Fibroblast of the aortic adventitia (primary cell): ENCODE measurements around the gene SORL1. TPM values are rescaled to one million over a fixed set of nuclear protein-coding genes. Genes with fewer than 3 reads are reported as not detected.
A peak's percentile ranks its signal among the peaks of the same experiment; 100 is the strongest.
"Not testable (repeated sequence)": the region's sequence is repeated elsewhere in the genome, so short reads cannot be mapped to it uniquely, and the experiment has no call there.

ENCODE experiments used
- DNase-seq: peaks from one replicate; pipeline ENCODE4 v3.0.0-alpha.2; 2010; ENCODE audit warnings: low read depth
- H3K4me3 ChIP-seq: 2 replicates; pipeline ENCODE4 v1.5.1; 2011; ENCODE audit warnings: low read depth, mild to moderate bottlenecking, control low read depth, low read length, moderate library complexity
- CTCF ChIP-seq: IDR thresholded peaks from 2 replicates; pipeline ENCODE4 v1.5.1; 2011; ENCODE audit warnings: mild to moderate bottlenecking, low read length, control low read depth, inconsistent platforms; ENCODE audit not compliant: insufficient read depth
- total RNA-seq: library from RNA; depleted of rRNA; stranded (reverse); fragments of >200 nt; gene quantifications from 2 replicates; pipeline ENCODE4 v1.2.3, GENCODE V29; 2012; ENCODE audit warnings: low replicate concordance

Gene SORL1
- total RNA-seq, 1 donor = 1.2 TPM

GRCh38 chr11:121473064-121473777 is 21.1 kb downstream of the SORL1 start:
- peak; percentile 77 for DNase-seq

GRCh38 chr11:121474680-121475079 is 22.6 kb downstream of the SORL1 start:
- H3K4me3 ChIP-seq = no peak overlapping the region
- DNase-seq = no peak
- TF ChIP-seq CTCF = no peak

More at GRCh38 chr11:121473064-121473777, 21.1 kb downstream of the SORL1 start:
- H3K4me3 ChIP-seq = no peak overlapping the region
- no peak for TF ChIP-seq CTCF

GRCh38 chr11:121476379-121477032 is 24.4 kb downstream of the SORL1 start:
- DNase-seq = no peak
- no peak for TF ChIP-seq CTCF
- H3K4me3 ChIP-seq = no peak overlapping the region

- TF ChIP-seq CTCF = no peak
- no peak overlapping the region for H3K4me3 ChIP-seq
- no peak for DNase-seq
These were observed 26.2 kb downstream of the SORL1 start for GRCh38 chr11:121478226-121478894.

GRCh38 chr11:121478895-121479697 is 27.0 kb downstream of the SORL1 start:
- DNase-seq = no peak
- no peak for TF ChIP-seq CTCF
- H3K4me3 ChIP-seq = no peak overlapping the region

GRCh38 chr11:121479698-121480238 is 27.7 kb downstream of the SORL1 start:
- no peak for TF ChIP-seq CTCF
- DNase-seq = no peak
- no peak overlapping the region for H3K4me3 ChIP-seq

GRCh38 chr11:121481484-121482230 is 29.5 kb downstream of the SORL1 start:
- DNase-seq, H3K4me3 ChIP-seq: not testable (repeated sequence)
